ENCODE measurements around the gene UST. TPM values are rescaled to one million over a fixed set of nuclear protein-coding genes. Genes with fewer than 3 reads are reported as not detected.

The UST gene
- total RNA-seq, 4 donors from 2014 or later, result 2.9 to 12.0 (median 5.7) TPM

DNA sequence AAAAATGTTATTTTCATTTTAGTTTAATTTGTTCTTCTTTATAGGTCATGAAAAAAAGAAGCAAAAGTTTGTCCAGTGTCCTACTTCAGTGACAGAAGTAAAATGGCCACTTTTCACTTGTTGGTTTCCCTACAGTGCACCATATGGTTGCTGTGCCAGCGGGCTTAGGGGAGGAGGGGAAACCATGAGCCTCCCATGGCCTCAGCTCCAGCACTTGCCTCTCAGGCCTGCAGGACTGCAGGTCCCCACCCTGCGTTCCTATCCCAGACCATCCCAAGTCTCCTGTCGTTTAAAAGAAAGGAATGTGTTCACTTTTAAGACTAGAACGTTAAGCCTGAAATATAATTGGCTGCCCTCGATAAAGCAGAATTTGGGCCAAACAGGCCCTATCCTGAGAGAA is 360.7 kb downstream of the UST start:
- no peaks in the 10 kb centered on the region for H3K9me3 ChIP-seq
- intact Hi-C loops (cut with DNase I), result no loop called here
- DNase-seq, result no peak
- H3K27me3 ChIP-seq, result no peaks in the 10 kb centered on the region
- no peak overlapping the region for H3K4me3 ChIP-seq
- H3K27ac ChIP-seq, result no peak overlapping the region
- TF ChIP-seq, protein P1, sequence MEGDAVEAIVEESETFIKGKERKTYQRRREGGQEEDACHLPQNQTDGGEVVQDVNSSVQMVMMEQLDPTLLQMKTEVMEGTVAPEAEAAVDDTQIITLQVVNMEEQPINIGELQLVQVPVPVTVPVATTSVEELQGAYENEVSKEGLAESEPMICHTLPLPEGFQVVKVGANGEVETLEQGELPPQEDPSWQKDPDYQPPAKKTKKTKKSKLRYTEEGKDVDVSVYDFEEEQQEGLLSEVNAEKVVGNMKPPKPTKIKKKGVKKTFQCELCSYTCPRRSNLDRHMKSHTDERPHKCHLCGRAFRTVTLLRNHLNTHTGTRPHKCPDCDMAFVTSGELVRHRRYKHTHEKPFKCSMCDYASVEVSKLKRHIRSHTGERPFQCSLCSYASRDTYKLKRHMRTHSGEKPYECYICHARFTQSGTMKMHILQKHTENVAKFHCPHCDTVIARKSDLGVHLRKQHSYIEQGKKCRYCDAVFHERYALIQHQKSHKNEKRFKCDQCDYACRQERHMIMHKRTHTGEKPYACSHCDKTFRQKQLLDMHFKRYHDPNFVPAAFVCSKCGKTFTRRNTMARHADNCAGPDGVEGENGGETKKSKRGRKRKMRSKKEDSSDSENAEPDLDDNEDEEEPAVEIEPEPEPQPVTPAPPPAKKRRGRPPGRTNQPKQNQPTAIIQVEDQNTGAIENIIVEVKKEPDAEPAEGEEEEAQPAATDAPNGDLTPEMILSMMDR (IDR thresholded peaks at IDR 0.05), result no peak
- TF ChIP-seq POLR2A (IDR thresholded peaks at IDR 0.05), result no peak
- H3K4me1 ChIP-seq, result no peaks in the 10 kb centered on the region
- 68 to 74% methylated on average over 5 of the region's 5 CpGs for WGBS, 2 donors
- no peaks in the 10 kb centered on the region for H3K36me3 ChIP-seq

DNA sequence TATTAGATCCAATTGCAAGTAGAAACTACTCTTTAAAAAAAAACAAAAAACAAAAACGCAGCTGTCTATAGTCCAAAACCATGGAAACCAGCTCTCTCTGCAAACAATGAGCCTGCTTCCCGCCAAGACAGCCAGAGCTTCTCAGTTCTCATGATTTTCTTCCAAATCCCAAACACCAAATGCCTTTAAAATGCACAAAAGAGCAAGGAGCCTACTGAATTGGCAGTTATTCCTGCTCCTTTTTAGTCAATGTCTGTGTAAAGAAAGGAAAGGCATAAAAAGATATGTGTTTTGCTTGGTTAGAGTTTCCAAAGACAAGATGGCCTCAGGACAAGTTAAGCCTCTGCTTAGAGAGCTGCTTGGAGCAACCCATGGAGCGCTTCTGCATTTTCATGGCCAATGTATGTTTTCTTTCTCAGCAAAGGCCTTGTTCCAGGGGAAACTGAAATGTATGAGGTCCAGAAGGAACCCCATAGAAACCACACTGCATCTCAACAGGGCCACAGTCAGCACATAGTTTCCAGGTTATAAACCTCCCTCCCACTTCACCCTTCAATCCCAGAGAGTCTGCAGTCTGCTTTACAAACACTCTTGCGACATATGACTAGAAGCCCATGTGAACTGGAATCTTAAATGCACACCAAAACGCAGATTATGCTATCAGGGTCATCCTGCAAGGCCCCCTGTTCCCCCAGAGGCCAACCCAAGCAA is 361.4 kb downstream of the UST start:
- intact Hi-C loops (cut with DNase I), result no loop called here
- DNase-seq, result no peak
- Histone ChIP-seq H3K9me3 (no peaks in the 10 kb centered on the region), H3K36me3 (no peaks in the 10 kb centered on the region), H3K27ac (no peak overlapping the region), H3K4me3 (no peak overlapping the region), H3K27me3 (no peaks in the 10 kb centered on the region), H3K4me1 (no peaks in the 10 kb centered on the region)
- 68 to 78% methylated on average over 5 of the region's 5 CpGs for WGBS, 2 donors
- TF ChIP-seq, protein P1 (IDR thresholded peaks at IDR 0.05), result no peak
- TF ChIP-seq POLR2A (IDR thresholded peaks at IDR 0.05), result no peak

DNA sequence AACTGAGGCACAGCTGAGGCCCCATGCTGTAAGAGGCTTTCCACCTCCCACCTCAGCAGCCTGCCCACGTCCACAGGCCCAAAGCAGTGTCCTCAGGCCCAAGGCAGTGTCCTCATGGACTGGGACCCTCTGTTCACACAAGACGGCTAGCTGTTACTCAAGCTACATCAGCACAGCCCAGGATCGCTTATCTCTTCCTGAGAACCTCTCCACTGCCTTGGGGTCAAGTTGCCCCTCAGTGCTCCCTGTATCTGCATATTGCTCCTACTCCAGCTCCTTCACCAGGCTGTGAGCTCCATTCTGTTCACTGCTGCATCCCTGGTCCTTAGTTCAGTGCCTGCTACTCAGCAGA is 361.9 kb downstream of the UST start:
- no peaks in the 10 kb centered on the region for H3K36me3 ChIP-seq
- TF ChIP-seq, protein P1 (IDR thresholded peaks at IDR 0.05), result no peak
- no peak for TF ChIP-seq POLR2A (IDR thresholded peaks at IDR 0.05)
- DNase-seq, result no peak
- H3K27me3 ChIP-seq, result no peaks in the 10 kb centered on the region
- 88 to 96% methylated on average over 3 of the region's 3 CpGs for WGBS, 2 donors
- no peaks in the 10 kb centered on the region for H3K4me1 ChIP-seq
- no peaks in the 10 kb centered on the region for H3K9me3 ChIP-seq
- intact Hi-C loops (cut with DNase I), result no loop called here
- no peak overlapping the region for H3K27ac ChIP-seq
- no peak overlapping the region for H3K4me3 ChIP-seq

DNA sequence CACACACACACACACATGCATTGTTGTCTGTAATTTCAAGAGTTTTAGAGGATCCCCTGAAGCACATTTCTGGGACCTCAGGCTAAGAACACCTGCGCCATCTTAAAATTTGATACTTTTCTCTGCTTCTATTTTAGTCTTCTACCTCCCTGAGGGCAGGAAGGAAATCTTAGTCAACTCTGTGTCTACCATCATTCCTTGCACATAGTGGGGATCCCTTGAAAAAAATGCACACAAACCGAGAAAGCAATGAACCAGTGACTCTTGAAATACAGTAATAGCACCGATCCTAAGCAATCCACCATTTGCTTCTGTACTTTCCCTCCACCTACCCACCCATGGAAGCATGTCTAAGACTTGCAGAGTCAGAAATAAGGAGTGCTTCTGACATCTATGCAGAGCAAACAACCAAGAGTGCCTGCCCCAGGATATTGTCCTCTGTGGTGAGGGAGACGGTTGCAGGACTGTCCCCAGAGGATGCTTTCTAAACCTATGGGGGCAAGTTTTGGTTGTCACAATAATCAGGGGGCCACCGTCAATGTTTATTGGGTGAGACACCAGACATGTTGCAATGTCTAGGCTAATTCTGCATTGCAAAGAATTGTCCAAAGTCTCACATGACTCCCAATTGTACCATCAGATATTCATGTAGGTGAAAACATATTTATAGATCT is 362.7 kb downstream of the UST start:
- H3K27me3 ChIP-seq, result no peaks in the 10 kb centered on the region
- H3K4me3 ChIP-seq, result no peak overlapping the region
- WGBS, 2 donors, result 79 to 90% methylated on average over 5 of the region's 5 CpGs
- TF ChIP-seq, protein P1 (IDR thresholded peaks at IDR 0.05), result no peak
- TF ChIP-seq POLR2A (IDR thresholded peaks at IDR 0.05), result no peak
- no peak overlapping the region for H3K27ac ChIP-seq
- H3K9me3 ChIP-seq, result no peaks in the 10 kb centered on the region
- H3K36me3 ChIP-seq, result no peaks in the 10 kb centered on the region
- no peaks in the 10 kb centered on the region for H3K4me1 ChIP-seq
- intact Hi-C loops (cut with DNase I), result no loop called here
- DNase-seq, result no peak

DNA sequence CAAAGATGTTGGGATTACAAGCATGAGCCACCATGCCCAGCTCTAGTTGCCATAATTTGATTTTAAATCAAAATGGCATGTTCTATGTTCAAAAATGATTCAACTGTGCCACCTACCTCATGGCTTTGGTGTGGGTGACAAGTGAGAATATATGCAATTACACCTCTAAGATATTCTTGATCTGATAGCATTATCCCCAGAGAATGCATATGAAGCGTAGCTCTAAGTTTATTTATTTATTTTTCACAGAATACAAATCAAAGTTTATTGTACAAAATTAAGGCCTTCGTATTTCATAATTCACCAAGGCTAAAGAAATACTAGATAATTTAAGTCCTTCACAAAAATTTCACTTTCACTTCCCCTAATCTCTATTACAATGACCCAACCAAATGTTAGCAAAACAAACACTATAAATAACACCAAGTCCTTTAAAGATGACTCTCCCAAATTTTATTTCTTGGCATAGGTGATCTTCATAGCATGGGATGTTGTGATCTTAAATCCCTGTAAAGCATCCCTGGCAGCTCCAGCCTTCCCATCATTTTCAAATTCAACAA is 364.8 kb downstream of the UST start:
- Histone ChIP-seq H3K4me1 (no peaks in the 10 kb centered on the region), H3K36me3 (no peaks in the 10 kb centered on the region), H3K27me3 (no peaks in the 10 kb centered on the region), H3K27ac (no peak overlapping the region), H3K4me3 (no peak overlapping the region), H3K9me3 (no peaks in the 10 kb centered on the region)
- TF ChIP-seq, protein P1 (IDR thresholded peaks at IDR 0.05), result no peak
- TF ChIP-seq POLR2A (IDR thresholded peaks at IDR 0.05), result no peak
- no peak for DNase-seq
- intact Hi-C loops (cut with DNase I), result no loop called here
- WGBS, 2 donors, result 74 to 77% methylated on average over 2 of the region's 2 CpGs

Measured in esophagus squamous epithelium (tissue), 5 donors.